K562 (cell line): Measurements from ENCODE around the gene PNPLA7. TPM values are rescaled to one million over a fixed set of nuclear protein-coding genes. Genes with fewer than 3 reads are reported as not detected.

ENCODE experiments used
- ATAC-seq: fragments of 200-7000 bp; cut with Tn5 transposase; 3 replicates; pipeline ENCODE4 v1.9.1; 2020; ENCODE audit warnings: moderate library complexity
- BruUV-seq: library from RNA; stranded (reverse); fragments of 400-500 nt; replicated peaks from 2 replicates; lab custom pipeline; 2021; lab: Mats Ljungman, UMichigan
- CTCF ChIA-PET: fragments of 300-600 bp; formaldehyde crosslinking; extraction: SDS; loops from one replicate; lab custom pipeline; 2021; ENCODE audit warnings: low intra/inter-chr PET ratio; lab: Yijun Ruan, JAX
- POLR2A ChIA-PET: fragments of 300-600, 350-650 bp; sonication (Branson Sonifier 250); formaldehyde crosslinking; extraction: SDS; loops from one replicate; lab custom pipeline; 2021; ENCODE audit warnings: antibody characterized with exemption, inconsistent platforms; lab: Yijun Ruan, JAX
- DNase-seq, 4 experiments: peaks; one replicate each; pipeline versions ENCODE4 v3.0.0 to v3.0.0-alpha.2; 2011 to 2018; ENCODE audit warnings: low spot score in 3 of 4, mixed read lengths in 3 of 4; ENCODE audit errors: extremely low read depth in 1 of 4
- FAIRE-seq: peaks from 2 replicates; lab custom pipeline; 2011; peaks lifted over from hg19 to GRCh38; lab: Jason Lieb, UNC
- H2AFZ ChIP-seq: 2 replicates; pipeline ENCODE4 v1.6.0; 2011; ENCODE audit warnings: low read depth, low read length, control low read depth, inconsistent platforms
- H3K27ac ChIP-seq: fragments of 200-600 bp; 3 replicates; pipeline ENCODE4 v1.8.0; 2011; ENCODE audit warnings: low read depth, mild to moderate bottlenecking, control low read depth, inconsistent platforms, low read length, moderate library complexity, mixed read lengths; ENCODE audit errors: extremely low read depth
- H3K27me3 ChIP-seq, 2 experiments: fragments of 300-600 bp in 1 of 2; 2 replicates in 1 of 2; 3 replicates in 1 of 2; pipeline versions ENCODE4 v1.6.0 to v1.8.0; 2011; ENCODE audit warnings: inconsistent platforms in 2 of 2, low read length in 2 of 2, mild to moderate bottlenecking in 1 of 2, mixed read lengths in 1 of 2, moderate library complexity in 1 of 2; ENCODE audit not compliant: control insufficient read depth in 2 of 2, insufficient read depth in 2 of 2
- H3K36me3 ChIP-seq: fragments of 300-600 bp; 3 replicates; pipeline ENCODE4 v1.8.0; 2011; ENCODE audit warnings: mild to moderate bottlenecking, low read length, inconsistent platforms; ENCODE audit not compliant: control insufficient read depth, insufficient read depth
- H3K4me1 ChIP-seq, 2 experiments: fragments of 200-600 bp in 1 of 2; replicated peaks in 1 of 2; 2 replicates in 1 of 2; 3 replicates in 1 of 2; pipeline versions ENCODE4 v1.5.1 to v1.8.0; 2011; ENCODE audit warnings: inconsistent platforms in 2 of 2, low read length in 2 of 2, mild to moderate bottlenecking in 1 of 2, mixed read lengths in 1 of 2, moderate library complexity in 1 of 2; ENCODE audit not compliant: control insufficient read depth in 2 of 2, insufficient read depth in 2 of 2
- H3K4me2 ChIP-seq: 2 replicates; pipeline ENCODE4 v1.6.1; 2011; ENCODE audit warnings: low read length, control low read depth, inconsistent platforms, mixed read lengths; ENCODE audit not compliant: insufficient read depth
- H3K4me3 ChIP-seq: fragments of 200-600 bp; sonication (generic), shearing (Covaris generic); 2 replicates; pipeline ENCODE4 v1.5.1; 2016; ENCODE audit warnings: control low read depth, inconsistent platforms
- H3K79me2 ChIP-seq: fragments of 200-600 bp; 3 replicates; pipeline ENCODE4 v1.8.0; 2011; ENCODE audit warnings: low read length, inconsistent platforms; ENCODE audit not compliant: control insufficient read depth, insufficient read depth
- H3K9ac ChIP-seq, 2 experiments: 2 replicates each; pipeline versions ENCODE4 v1.6.0 to v1.6.1; 2011; ENCODE audit warnings: low read depth in 2 of 2, low read length in 2 of 2, control low read depth in 1 of 2, inconsistent platforms in 1 of 2, mild to moderate bottlenecking in 1 of 2, mixed read lengths in 1 of 2; ENCODE audit not compliant: insufficient read depth in 1 of 2
- H3K9me1 ChIP-seq: one replicate; pipeline ENCODE4 v1.6.0; 2011; ENCODE audit warnings: inconsistent platforms, mild to moderate bottlenecking, low read length, moderate library complexity; ENCODE audit not compliant: control insufficient read depth, insufficient read depth
- H3K9me3 ChIP-seq: replicated peaks from 2 replicates; pipeline ENCODE4 v1.5.1; 2011; ENCODE audit warnings: low read depth, low read length, inconsistent platforms; ENCODE audit not compliant: control insufficient read depth, insufficient read depth
- H4K20me1 ChIP-seq: replicated peaks from 2 replicates; pipeline ENCODE4 v1.6.1; 2011; ENCODE audit warnings: low read length, inconsistent platforms, mixed read lengths; ENCODE audit not compliant: control insufficient read depth, insufficient read depth
- ARID3A ChIP-seq: IDR thresholded peaks from 2 replicates; pipeline ENCODE4 v1.6.1; 2012; ENCODE audit warnings: low read depth, low read length, improper control_type of control experiment, borderline replicate concordance
- CBFA2T3 ChIP-seq: fragments of 450-650 bp; IDR thresholded peaks from 2 replicates; pipeline ENCODE4 v1.6.1; 2017
- CREM ChIP-seq: IDR thresholded peaks from 2 replicates; pipeline ENCODE4 v1.6.1; 2014; ENCODE audit warnings: antibody characterized with exemption, low read depth
- JUNB ChIP-seq: fragments of 450-650 bp; formaldehyde crosslinking; conservative IDR thresholded peaks from 2 replicates; pipeline ENCODE4 v1.4.0; 2020; ENCODE audit warnings: mild to moderate bottlenecking
- NONO ChIP-seq, 2 experiments: fragments of 200-400 bp in 1 of 2; fragments of 450-650 bp in 1 of 2; formaldehyde crosslinking in 1 of 2; IDR thresholded peaks; 2 replicates each; pipeline ENCODE4 v1.6.1; 2017; ENCODE audit warnings: low read depth in 2 of 2, mild to moderate bottlenecking in 2 of 2, moderate library complexity in 2 of 2, low read length in 1 of 2
- PHF20 ChIP-seq: fragments of 450-650 bp; IDR thresholded peaks from 2 replicates; pipeline ENCODE4 v1.6.1; 2018; ENCODE audit not compliant: partially characterized antibody
- RERE ChIP-seq: sonication (generic); formaldehyde crosslinking; IDR thresholded peaks from 2 replicates; pipeline ENCODE4 v1.8.0; 2023; ENCODE audit warnings: missing genetic modification reagents, mild to moderate bottlenecking, borderline replicate concordance
- SREBF1 ChIP-seq: fragments of 150-350 bp; IDR thresholded peaks from 2 replicates; pipeline ENCODE4 v1.6.1; 2014; ENCODE audit warnings: antibody characterized with exemption, low read depth, low read length, borderline replicate concordance
- TBP ChIP-seq: optimal IDR thresholded peaks from 2 replicates; pipeline ENCODE3; 2011; ENCODE audit warnings: low read depth, low read length, improper control_type of control experiment
- VEZF1 ChIP-seq: fragments of 200-800 bp; sonication (Bioruptor generic); IDR thresholded peaks from 2 replicates; pipeline ENCODE4 v1.6.1; 2017; ENCODE audit warnings: missing genetic modification characterization, missing compliant biosample characterization
- WGBS: fragments of 100-300 bp; shearing (Covaris generic); methylation state at CpG from one replicate; pipeline ENCODE4 v1.1.6; 2016; ENCODE audit warnings: low coverage, mixed read lengths; ENCODE audit not compliant: insufficient coverage; ENCODE audit errors: missing lambda C conversion rate; 5-methylcytosine and 5-hydroxymethylcytosine counted together
- in situ Hi-C: fragments of 300-500 bp; cut with MboI; formaldehyde crosslinking; loops from 4 replicates; pipeline ENCODE4 v1.15.0; 2018; ENCODE audit warnings: inconsistent platforms, mixed read lengths
- intact Hi-C: fragments of 100-400 bp; cut with micrococcal nuclease; formaldehyde crosslinking; loops from 2 replicates; pipeline ENCODE4 v1.14.2; 2022
- polyA plus RNA-seq, 8 experiments: library from polyadenylated mRNA; depleted of rRNA in 4 of 8; stranded (reverse) in 5 of 8; unstranded in 3 of 8; fragments of >200 nt; fragmentation: Nextera tagmentation in 2 of 8; fragmentation: Illumina TruSeq in 1 of 8; extraction: Ambion mirVana in 2 of 8; extraction: Trizol in 1 of 8; gene quantifications; 2 replicates each; pipeline versions ENCODE4 v1.2.1 to v1.2.3, GENCODE V29; 2011 to 2014; ENCODE audit warnings: inconsistent platforms in 1 of 8, missing spikeins in 1 of 8
- total RNA-seq, 7 experiments: library from RNA; depleted of rRNA in 6 of 7; stranded (reverse); fragments of >200 nt in 6 of 7; fragmentation: Illumina TruSeq in 2 of 7; extraction: Trizol in 2 of 7; gene quantifications; 2 replicates each; pipeline versions ENCODE4 v1.2.1 to v1.2.3, GENCODE V29; 2011 to 2021; ENCODE audit warnings: low replicate concordance in 1 of 7

The PNPLA7 gene
- total and polyA plus RNA-seq, 9 of the 15 experiments (the other 6 are each of a cell fraction or from before 2014, with no cell fraction given): 0.01 to 0.85 (median 0.19) TPM; not detected in 1

- TF ChIP-seq NONO (IDR thresholded peaks at IDR 0.05; ENCODE audit: low read depth in 2 of 2, low read length in 1 of 2): no peak
Measured at GRCh38 chr9:137547687-137548543, 2.3 kb downstream of the PNPLA7 start (continued).

GRCh38 chr9:137545123-137545522 lies 5.1 kb downstream of the PNPLA7 start:
- CTCF ChIA-PET: no interaction called here
- peaks cover 2% of the 10 kb centered on the region; the same call in 1 of the 2 replicates for H3K9me3 ChIP-seq
- H3K79me2 ChIP-seq: no peaks in the 10 kb centered on the region
- no peak overlapping the region for H3K4me2 ChIP-seq
- H3K9ac ChIP-seq: peak overlapping the region in 1 of 2 experiments; percentile 41; a peak in 1 of 4 replicates
- in situ Hi-C loops: no loop called here
- POLR2A ChIA-PET: interaction anchor here (0.6 to 0.7 kb wide), 3 partner anchors 36 to 196 kb away, joined by 3 read pairs; no protein-coding TSS in a partner anchor
- FAIRE-seq (no peak), ATAC-seq (no peak), DNase-seq (no peak)
- H3K9me1 ChIP-seq: no peaks in the 10 kb centered on the region
- peaks cover 0 to 5% of the 10 kb centered on the region in 2 experiments; a peak in 1 of 5 replicates for H3K27me3 ChIP-seq
- no peaks in the 10 kb centered on the region for H3K36me3 ChIP-seq
- no peak overlapping the region for H3K4me3 ChIP-seq
- no peak overlapping the region for H3K27ac ChIP-seq
- no peaks in the 10 kb centered on the region for H4K20me1 ChIP-seq
- H2AFZ ChIP-seq: no peak overlapping the region
- no TSS peak for BruUV-seq
- intact Hi-C loops: no loop called here
- peaks cover 0 to 46% of the 10 kb centered on the region in 2 experiments; a peak in 3 of 5 replicates for H3K4me1 ChIP-seq
- 53% methylated on average over 10 of the region's 10 CpGs for WGBS
- TF ChIP-seq RERE (CRISPR knock-in tag) (no peak), JUNB (CRISPR knock-in tag) (no peak), ARID3A (no peak), PHF20 (no peak), SREBF1 (no peak), CBFA2T3 (no peak), VEZF1 (CRISPR knock-in tag) (no peak), CREM (no peak), TBP (no peak)
